ENCODE measurements around the gene RITA1. TPM values are rescaled to one million over a fixed set of nuclear protein-coding genes. Genes with fewer than 3 reads are reported as not detected.

Gene RITA1
- total and polyA plus RNA-seq, 4 donors: 10.6 to 18.1 (median 14.9) TPM

DNA sequence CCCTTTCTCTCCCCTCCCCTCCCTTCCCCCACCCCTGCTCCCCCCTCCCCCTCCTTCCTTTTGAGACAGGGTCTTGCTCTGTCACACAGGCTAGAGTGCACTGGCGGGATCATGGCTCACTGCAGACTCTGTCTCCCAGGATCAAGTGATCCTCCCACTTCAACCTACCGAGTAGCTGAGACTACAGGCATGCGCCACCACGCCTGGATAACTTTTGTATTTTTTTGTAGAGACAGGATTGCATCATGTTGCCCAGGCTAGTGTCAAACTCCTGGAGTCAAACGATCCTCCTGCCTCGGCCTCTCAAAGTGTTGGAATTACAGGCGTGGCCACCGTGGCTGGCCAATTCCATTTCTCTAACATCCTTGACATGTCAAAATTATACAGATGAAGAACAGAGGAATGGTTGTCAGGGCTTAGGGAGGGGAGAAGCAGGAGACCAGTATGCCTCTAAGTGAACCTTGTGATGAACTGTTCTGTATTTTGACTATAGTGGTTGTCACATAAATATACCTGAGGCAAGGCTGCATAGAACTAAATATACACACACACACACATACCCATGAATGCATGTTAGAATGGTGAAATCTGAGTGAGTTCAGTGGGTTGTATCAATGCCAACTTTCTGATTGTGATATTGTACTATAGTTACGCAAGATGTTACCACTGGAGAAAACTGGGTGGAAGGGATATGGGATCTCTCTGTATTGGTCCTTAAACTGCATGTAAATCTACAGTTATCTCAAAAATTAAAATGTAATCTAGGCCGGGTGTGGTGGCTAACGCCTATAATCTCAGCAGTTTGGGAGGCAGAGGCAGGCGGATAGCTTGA is 39.6 kb upstream of the RITA1 start:
- Histone ChIP-seq H3K36me3 (ENCODE audit: control insufficient read depth in 4 of 4, insufficient read depth in 3 of 4, low read depth in 1 of 4, low read length in 3 of 4) (no peaks in the 10 kb centered on the region), H3K9ac (ENCODE audit: low read depth in 1 of 2, low read length in 2 of 2) (no peak overlapping the region), H3K4me3 (ENCODE audit: low read depth in 1 of 3, low read length in 3 of 3) (no peak overlapping the region), H3K27me3 (ENCODE audit: control insufficient read depth in 4 of 4, insufficient read depth in 4 of 4, low read length in 3 of 4) (no peaks in the 10 kb centered on the region), H3K9me3 (ENCODE audit: control insufficient read depth in 4 of 4, low read length in 3 of 4) (no peaks in the 10 kb centered on the region), H3K27ac (ENCODE audit: low read depth in 1 of 2, low read length in 2 of 2) (no peak overlapping the region), H3K4me1 (ENCODE audit: control insufficient read depth in 4 of 4, insufficient read depth in 4 of 4, low read length in 3 of 4) (no peaks in the 10 kb centered on the region)
- TF ChIP-seq HNF4A (conservative IDR thresholded peaks at IDR 0.05) (no peak), JUND (IDR thresholded peaks at IDR 0.05) (no peak), GABPA (IDR thresholded peaks at IDR 0.05 in 1 of 2, conservative IDR thresholded peaks at IDR 0.05 in 1 of 2) (no peak), EGR1 (IDR thresholded peaks at IDR 0.05; ENCODE audit: low read depth in 2 of 2) (no peak), FOXA2 (IDR thresholded peaks at IDR 0.05) (no peak), SP1 (IDR thresholded peaks at IDR 0.05) (no peak), FOXA1 (IDR thresholded peaks at IDR 0.05) (no peak), TAF1 (conservative IDR thresholded peaks at IDR 0.05) (no peak)
- TF ChIP-seq, protein P1, sequence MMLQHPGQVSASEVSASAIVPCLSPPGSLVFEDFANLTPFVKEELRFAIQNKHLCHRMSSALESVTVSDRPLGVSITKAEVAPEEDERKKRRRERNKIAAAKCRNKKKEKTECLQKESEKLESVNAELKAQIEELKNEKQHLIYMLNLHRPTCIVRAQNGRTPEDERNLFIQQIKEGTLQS (IDR thresholded peaks at IDR 0.05): no peak
- TF ChIP-seq, protein P2, sequence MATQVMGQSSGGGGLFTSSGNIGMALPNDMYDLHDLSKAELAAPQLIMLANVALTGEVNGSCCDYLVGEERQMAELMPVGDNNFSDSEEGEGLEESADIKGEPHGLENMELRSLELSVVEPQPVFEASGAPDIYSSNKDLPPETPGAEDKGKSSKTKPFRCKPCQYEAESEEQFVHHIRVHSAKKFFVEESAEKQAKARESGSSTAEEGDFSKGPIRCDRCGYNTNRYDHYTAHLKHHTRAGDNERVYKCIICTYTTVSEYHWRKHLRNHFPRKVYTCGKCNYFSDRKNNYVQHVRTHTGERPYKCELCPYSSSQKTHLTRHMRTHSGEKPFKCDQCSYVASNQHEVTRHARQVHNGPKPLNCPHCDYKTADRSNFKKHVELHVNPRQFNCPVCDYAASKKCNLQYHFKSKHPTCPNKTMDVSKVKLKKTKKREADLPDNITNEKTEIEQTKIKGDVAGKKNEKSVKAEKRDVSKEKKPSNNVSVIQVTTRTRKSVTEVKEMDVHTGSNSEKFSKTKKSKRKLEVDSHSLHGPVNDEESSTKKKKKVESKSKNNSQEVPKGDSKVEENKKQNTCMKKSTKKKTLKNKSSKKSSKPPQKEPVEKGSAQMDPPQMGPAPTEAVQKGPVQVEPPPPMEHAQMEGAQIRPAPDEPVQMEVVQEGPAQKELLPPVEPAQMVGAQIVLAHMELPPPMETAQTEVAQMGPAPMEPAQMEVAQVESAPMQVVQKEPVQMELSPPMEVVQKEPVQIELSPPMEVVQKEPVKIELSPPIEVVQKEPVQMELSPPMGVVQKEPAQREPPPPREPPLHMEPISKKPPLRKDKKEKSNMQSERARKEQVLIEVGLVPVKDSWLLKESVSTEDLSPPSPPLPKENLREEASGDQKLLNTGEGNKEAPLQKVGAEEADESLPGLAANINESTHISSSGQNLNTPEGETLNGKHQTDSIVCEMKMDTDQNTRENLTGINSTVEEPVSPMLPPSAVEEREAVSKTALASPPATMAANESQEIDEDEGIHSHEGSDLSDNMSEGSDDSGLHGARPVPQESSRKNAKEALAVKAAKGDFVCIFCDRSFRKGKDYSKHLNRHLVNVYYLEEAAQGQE (IDR thresholded peaks at IDR 0.05): no peak
- TF ChIP-seq, protein P3, sequence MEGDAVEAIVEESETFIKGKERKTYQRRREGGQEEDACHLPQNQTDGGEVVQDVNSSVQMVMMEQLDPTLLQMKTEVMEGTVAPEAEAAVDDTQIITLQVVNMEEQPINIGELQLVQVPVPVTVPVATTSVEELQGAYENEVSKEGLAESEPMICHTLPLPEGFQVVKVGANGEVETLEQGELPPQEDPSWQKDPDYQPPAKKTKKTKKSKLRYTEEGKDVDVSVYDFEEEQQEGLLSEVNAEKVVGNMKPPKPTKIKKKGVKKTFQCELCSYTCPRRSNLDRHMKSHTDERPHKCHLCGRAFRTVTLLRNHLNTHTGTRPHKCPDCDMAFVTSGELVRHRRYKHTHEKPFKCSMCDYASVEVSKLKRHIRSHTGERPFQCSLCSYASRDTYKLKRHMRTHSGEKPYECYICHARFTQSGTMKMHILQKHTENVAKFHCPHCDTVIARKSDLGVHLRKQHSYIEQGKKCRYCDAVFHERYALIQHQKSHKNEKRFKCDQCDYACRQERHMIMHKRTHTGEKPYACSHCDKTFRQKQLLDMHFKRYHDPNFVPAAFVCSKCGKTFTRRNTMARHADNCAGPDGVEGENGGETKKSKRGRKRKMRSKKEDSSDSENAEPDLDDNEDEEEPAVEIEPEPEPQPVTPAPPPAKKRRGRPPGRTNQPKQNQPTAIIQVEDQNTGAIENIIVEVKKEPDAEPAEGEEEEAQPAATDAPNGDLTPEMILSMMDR (IDR thresholded peaks at IDR 0.05; ENCODE audit: low read depth, low read length, missing input control): no peak
- WGBS: 81% methylated on average over 12 of the region's 12 CpGs
- DNase-seq (ENCODE audit: low spot score): no peak

DNA sequence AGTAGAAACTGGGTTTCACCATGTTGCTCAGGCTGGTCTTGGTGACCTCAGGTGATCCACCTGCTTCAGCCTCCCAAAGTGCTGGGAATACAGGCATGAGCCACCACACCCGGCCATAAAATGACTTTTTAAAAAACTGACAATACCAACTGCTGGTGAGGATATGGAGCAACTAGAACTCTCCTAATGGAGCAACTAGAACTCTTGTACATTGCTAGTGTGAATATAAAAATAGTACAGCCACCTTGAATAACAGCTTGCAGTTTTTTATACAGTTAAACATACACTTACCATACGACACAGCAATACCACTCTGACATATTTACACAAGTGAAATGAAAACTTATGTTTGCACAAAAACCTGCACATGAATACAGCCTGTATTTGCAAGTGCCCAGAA is 38.5 kb upstream of the RITA1 start:
- Histone ChIP-seq H3K9me3 (ENCODE audit: control insufficient read depth in 4 of 4, low read length in 3 of 4) (no peaks in the 10 kb centered on the region), H3K27me3 (ENCODE audit: control insufficient read depth in 4 of 4, insufficient read depth in 4 of 4, low read length in 3 of 4) (peaks cover 0 to 2% (median 0%) of the 10 kb centered on the region in 4 donors), H3K4me3 (ENCODE audit: low read depth in 1 of 3, low read length in 3 of 3) (no peak overlapping the region), H3K9ac (ENCODE audit: low read depth in 1 of 2, low read length in 2 of 2) (no peak overlapping the region), H3K36me3 (ENCODE audit: control insufficient read depth in 4 of 4, insufficient read depth in 3 of 4, low read depth in 1 of 4, low read length in 3 of 4) (no peaks in the 10 kb centered on the region), H3K27ac (ENCODE audit: low read depth in 1 of 2, low read length in 2 of 2) (no peak overlapping the region), H3K4me1 (ENCODE audit: control insufficient read depth in 4 of 4, insufficient read depth in 4 of 4, low read length in 3 of 4) (no peaks in the 10 kb centered on the region)
- no peak for TF ChIP-seq JUND (IDR thresholded peaks at IDR 0.05)
- TF ChIP-seq GABPA (IDR thresholded peaks at IDR 0.05 in 1 of 2, conservative IDR thresholded peaks at IDR 0.05 in 1 of 2): no peak
- DNase-seq (ENCODE audit: low spot score): no peak
- 85% methylated on average over 2 of the region's 2 CpGs for WGBS
